Measurements from ENCODE around the gene ABR.

DNA sequence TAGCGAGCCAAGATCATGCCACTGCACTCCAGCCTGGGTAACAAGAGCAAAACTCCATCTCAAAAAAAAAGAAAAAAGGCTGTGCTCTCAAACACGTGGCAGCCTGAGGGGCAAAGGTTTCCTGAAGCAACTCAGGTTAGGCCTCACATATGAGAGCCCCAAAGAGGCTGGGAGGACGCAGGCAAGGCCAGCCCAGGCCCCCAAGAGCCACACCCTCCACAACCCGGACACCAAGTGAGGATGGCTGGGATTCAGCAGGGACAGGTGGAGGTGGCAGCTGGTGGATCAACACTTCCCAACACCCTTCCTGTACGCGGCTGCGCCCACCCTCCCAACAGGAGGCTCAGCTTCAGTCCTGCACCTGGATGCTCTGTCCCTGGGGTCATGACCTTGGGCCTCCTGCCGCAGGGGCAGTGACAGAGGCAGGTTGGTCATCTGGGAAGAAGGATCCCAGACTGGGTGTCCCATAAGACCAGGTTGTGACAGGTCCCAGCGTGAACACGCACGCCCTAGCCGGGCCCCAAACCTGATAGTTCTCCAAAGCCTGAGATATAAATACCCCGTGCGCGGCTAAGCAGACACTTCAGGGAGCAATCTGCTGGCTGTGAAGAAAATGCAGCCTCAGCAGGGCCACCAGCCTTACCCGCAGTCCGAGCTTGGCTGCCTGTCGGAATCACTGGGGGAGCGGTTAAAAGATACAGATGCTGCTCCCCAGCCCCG lies 104.7 kb downstream of the ABR start:
- TF ChIP-seq POLR2AphosphoS5 (IDR thresholded peaks at IDR 0.05), result peak in 1 of 3 donors; percentile 24
- TF ChIP-seq, protein P1, sequence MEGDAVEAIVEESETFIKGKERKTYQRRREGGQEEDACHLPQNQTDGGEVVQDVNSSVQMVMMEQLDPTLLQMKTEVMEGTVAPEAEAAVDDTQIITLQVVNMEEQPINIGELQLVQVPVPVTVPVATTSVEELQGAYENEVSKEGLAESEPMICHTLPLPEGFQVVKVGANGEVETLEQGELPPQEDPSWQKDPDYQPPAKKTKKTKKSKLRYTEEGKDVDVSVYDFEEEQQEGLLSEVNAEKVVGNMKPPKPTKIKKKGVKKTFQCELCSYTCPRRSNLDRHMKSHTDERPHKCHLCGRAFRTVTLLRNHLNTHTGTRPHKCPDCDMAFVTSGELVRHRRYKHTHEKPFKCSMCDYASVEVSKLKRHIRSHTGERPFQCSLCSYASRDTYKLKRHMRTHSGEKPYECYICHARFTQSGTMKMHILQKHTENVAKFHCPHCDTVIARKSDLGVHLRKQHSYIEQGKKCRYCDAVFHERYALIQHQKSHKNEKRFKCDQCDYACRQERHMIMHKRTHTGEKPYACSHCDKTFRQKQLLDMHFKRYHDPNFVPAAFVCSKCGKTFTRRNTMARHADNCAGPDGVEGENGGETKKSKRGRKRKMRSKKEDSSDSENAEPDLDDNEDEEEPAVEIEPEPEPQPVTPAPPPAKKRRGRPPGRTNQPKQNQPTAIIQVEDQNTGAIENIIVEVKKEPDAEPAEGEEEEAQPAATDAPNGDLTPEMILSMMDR (IDR thresholded peaks at IDR 0.05 in 8 of 11, conservative IDR thresholded peaks at IDR 0.05 in 3 of 11), result no peak
- no peak for TF ChIP-seq POLR2A (IDR thresholded peaks at IDR 0.05)

All from spleen (tissue), 7 donors.